Left lung (tissue), 10 donors: Measurements from ENCODE around the gene PCDHGA2. TPM values are rescaled to one million over a fixed set of nuclear protein-coding genes. Genes with fewer than 3 reads are reported as not detected.

Experiments used
- ATAC-seq: fragments of 200-7000 bp; cut with Tn5 transposase; one replicate; pipeline ENCODE4 v1.9.1; 2020; ENCODE audit warnings: moderate library complexity
- DNase-seq, 4 donors: peaks; one replicate each; pipeline ENCODE4 v3.0.0-alpha.2; 2013 to 2020
- H3K27ac ChIP-seq, 2 donors: fragments of 200-600 bp; sonication (generic) in 1 of 2; one replicate each; pipeline versions ENCODE4 v1.5.0 to v1.8.0; 2020 to 2021
- H3K27me3 ChIP-seq, 2 donors: fragments of 200-600 bp; sonication (generic) in 1 of 2; one replicate each; pipeline versions ENCODE4 v1.5.0 to v1.8.0; 2020 to 2021
- H3K36me3 ChIP-seq, 2 donors: fragments of 200-600 bp; sonication (generic) in 1 of 2; one replicate each; pipeline versions ENCODE4 v1.5.0 to v1.8.0; 2020 to 2021
- H3K4me1 ChIP-seq, 2 donors: fragments of 200-600 bp; one replicate each; pipeline ENCODE4 v1.8.0; 2021
- H3K4me3 ChIP-seq, 2 donors: fragments of 200-600 bp; sonication (generic) in 1 of 2; one replicate each; pipeline versions ENCODE4 v1.5.0 to v1.8.0; 2020 to 2021; ENCODE audit warnings: mild to moderate bottlenecking in 1 of 2
- H3K9me3 ChIP-seq, 2 donors: fragments of 200-600 bp; sonication (generic) in 1 of 2; one replicate each; pipeline versions ENCODE4 v1.5.0 to v1.8.0; 2020 to 2021
- CTCF ChIP-seq, 2 donors: fragments of 200-600 bp; sonication (generic) in 1 of 2; IDR thresholded peaks; one replicate each; pipeline versions ENCODE4 v1.5.0 to v1.8.0; 2021; ENCODE audit warnings: antibody characterized with exemption in 2 of 2
- intact Hi-C, 2 donors: fragments of 100-400 bp; cut with DNase I; formaldehyde crosslinking; loops; one replicate each; pipeline versions ENCODE4 v1.11.2 to v1.14.2; 2022
- polyA plus RNA-seq, 6 donors: library from polyadenylated mRNA; unstranded; fragments of 120-200 nt; gene quantifications; one replicate each; pipeline ENCODE4 v1.2.1, GENCODE V29; 2013; ENCODE audit not compliant: insufficient read length in 6 of 6
- total RNA-seq, 2 donors: library from RNA; stranded (reverse); fragmentation: NEBNext Ultra II Directional; extraction: Animal tissue kit (Norgen Biotek cat#: 25700); gene quantifications; one replicate each; pipeline ENCODE4 v1.2.1, GENCODE V29; 2021
- donor health status: DM: no; HTN: yes; CAD: no.
- donor health status: DM: no; HTN: no; CAD: no.

Gene PCDHGA2
- total and polyA plus RNA-seq, 8 donors = 2.0 to 7.1 (median 5.3) TPM

- no peaks in the 10 kb centered on the region for H3K36me3 ChIP-seq
- no peak for DNase-seq
- no peak overlapping the region for H3K4me3 ChIP-seq
- intact Hi-C loops = no loop called here
- peaks cover 5 to 71% of the 10 kb centered on the region in 2 donors for H3K27me3 ChIP-seq
- no peak for ATAC-seq
- no peak overlapping the region for H3K27ac ChIP-seq
- no peaks in the 10 kb centered on the region for H3K4me1 ChIP-seq
- TF ChIP-seq CTCF (IDR thresholded peaks at IDR 0.05) = no peak
- peaks cover 4 to 84% of the 10 kb centered on the region in 2 donors for H3K9me3 ChIP-seq
These were observed 18.4 kb downstream of the PCDHGA2 start for GRCh38 chr5:141356950-141357349.

DNA sequence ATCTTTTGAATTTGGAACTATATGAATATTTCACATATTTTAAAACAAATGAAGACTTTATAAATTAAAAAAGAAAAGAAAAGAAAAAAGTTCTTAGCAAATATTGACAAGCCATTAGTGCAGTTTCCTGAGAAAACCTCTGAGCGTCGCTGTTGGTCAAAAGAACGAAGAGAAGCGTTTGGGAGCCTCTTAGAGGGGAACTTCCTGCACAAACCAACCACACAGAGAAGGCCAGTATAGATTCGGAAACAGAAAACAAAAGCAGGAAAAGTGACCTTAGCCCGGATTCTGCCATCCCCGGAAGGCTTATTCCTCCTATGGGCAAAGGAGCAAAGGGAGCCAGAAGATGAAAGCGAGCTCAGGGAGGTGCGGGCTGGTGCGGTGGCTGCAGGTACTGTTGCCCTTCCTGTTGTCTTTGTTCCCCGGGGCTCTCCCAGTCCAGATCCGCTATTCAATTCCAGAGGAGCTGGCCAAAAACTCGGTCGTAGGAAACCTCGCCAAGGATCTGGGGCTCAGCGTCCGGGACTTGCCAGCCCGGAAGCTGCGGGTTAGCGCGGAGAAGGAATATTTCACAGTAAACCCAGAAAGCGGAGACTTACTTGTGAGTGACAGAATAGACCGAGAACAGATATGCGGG is 21.3 kb downstream of the PCDHGA2 start, which contains the start of gene PCDHGB2:
TSS of gene PCDHGB2 (plus strand) at position 205 of the 637 bp plus-strand sequence. CDS start at position 347, 142 bp downstream.
- ATAC-seq = no peak
- Histone ChIP-seq H3K4me1 (no peaks in the 10 kb centered on the region), H3K4me3 (no peak within 1 kb of the TSS), H3K27me3 (peaks cover 13 to 87% of the 10 kb centered on the region in 2 donors), H3K36me3 (no peaks in the 10 kb centered on the region), H3K27ac (no peak within 1 kb of the TSS), H3K9me3 (peaks cover 4 to 96% of the 10 kb centered on the region in 2 donors)
- peak in 1 of 2 donors; percentile 9 for TF ChIP-seq CTCF (IDR thresholded peaks at IDR 0.05)
- intact Hi-C loops = no loop called here
- DNase-seq = no peak

DNA sequence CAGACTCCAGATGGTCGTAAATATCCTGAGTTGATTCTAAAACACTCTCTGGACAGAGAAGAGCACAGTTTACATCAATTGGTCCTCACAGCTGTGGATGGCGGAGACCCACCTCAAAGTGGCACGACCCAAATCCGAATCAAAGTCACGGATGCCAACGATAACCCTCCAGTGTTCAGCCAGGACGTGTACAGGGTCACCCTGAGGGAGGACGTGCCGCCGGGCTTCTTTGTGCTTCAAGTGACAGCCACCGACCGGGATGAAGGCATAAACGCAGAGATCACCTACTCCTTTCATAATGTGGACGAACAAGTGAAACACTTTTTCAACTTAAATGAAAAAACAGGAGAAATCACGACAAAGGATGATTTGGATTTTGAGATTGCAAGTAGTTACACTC is 22.1 kb downstream of the PCDHGA2 start:
- peaks cover 4 to 96% of the 10 kb centered on the region in 2 donors for H3K9me3 ChIP-seq
- intact Hi-C loops = no loop called here
- no peak for DNase-seq
- no peak for ATAC-seq
- H3K27ac ChIP-seq = no peak overlapping the region
- H3K4me1 ChIP-seq = no peaks in the 10 kb centered on the region
- TF ChIP-seq CTCF (IDR thresholded peaks at IDR 0.05) = no peak
- H3K4me3 ChIP-seq = no peak overlapping the region
- H3K36me3 ChIP-seq = no peaks in the 10 kb centered on the region
- peaks cover 21 to 87% of the 10 kb centered on the region in 2 donors for H3K27me3 ChIP-seq

DNA sequence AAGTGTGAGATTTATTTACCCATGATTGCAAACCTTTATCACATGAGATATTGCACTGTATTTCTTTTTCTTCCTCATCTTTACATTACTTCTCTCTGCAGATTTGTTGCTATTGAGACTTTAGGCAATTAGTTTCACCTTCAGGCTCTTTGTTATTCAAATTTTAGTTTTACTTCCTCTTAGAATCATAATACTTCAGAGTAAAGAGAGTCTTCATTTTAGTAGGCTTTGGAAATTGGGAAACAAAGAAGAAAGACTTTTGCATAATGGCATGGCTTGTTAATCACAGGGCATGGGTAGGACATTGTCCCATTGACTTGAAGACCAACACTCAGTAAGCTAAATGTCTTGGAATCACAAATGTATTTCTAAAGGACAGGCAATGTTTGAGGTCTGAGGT is 24.2 kb downstream of the PCDHGA2 start:
- ATAC-seq = no peak
- H3K27ac ChIP-seq = no peak overlapping the region
- H3K4me1 ChIP-seq = no peaks in the 10 kb centered on the region
- no peak for DNase-seq
- peaks cover 4 to 96% of the 10 kb centered on the region in 2 donors for H3K9me3 ChIP-seq
- H3K27me3 ChIP-seq = peaks cover 40 to 91% of the 10 kb centered on the region in 2 donors
- no peaks in the 10 kb centered on the region for H3K36me3 ChIP-seq
- no peak for TF ChIP-seq CTCF (IDR thresholded peaks at IDR 0.05)
- intact Hi-C loops = no loop called here
- no peak overlapping the region for H3K4me3 ChIP-seq

- H3K9me3 ChIP-seq = peaks cover 4 to 89% of the 10 kb centered on the region in 2 donors
These were observed 25.5 kb downstream of the PCDHGA2 start, which contains the start of gene PCDHGA5 for GRCh38 chr5:141363952-141364660. TSS of gene PCDHGA5 (plus strand) at chr5:141364162. CDS start at chr5:141364331, 169 bp downstream.

More at GRCh38 chr5:141363952-141364660, 25.5 kb downstream of the PCDHGA2 start, which contains the start of gene PCDHGA5:
- no peaks in the 10 kb centered on the region for H3K36me3 ChIP-seq
- no peak for DNase-seq
- ATAC-seq = no peak
- no peaks in the 10 kb centered on the region for H3K4me1 ChIP-seq
- peaks cover 47 to 99% of the 10 kb centered on the region in 2 donors for H3K27me3 ChIP-seq
- H3K4me3 ChIP-seq = no peak within 1 kb of the TSS
- no peak within 1 kb of the TSS for H3K27ac ChIP-seq
- intact Hi-C loops = no loop called here
- no peak for TF ChIP-seq CTCF (IDR thresholded peaks at IDR 0.05)
